ENCODE results near the gene FGGY. TPM values are rescaled to one million over a fixed set of nuclear protein-coding genes. Genes with fewer than 3 reads are reported as not detected.
"Not testable (repeated sequence)": the region's sequence is repeated elsewhere in the genome, so short reads cannot be mapped to it uniquely, and the experiment has no call there.

Gene FGGY
- polyA plus RNA-seq, 5 donors, result 13.3 to 22.3 (median 17.1) TPM

GRCh38 chr1:59545830-59546229, 248.9 kb downstream of the FGGY start:
- DNase-seq, result no peak

DNA sequence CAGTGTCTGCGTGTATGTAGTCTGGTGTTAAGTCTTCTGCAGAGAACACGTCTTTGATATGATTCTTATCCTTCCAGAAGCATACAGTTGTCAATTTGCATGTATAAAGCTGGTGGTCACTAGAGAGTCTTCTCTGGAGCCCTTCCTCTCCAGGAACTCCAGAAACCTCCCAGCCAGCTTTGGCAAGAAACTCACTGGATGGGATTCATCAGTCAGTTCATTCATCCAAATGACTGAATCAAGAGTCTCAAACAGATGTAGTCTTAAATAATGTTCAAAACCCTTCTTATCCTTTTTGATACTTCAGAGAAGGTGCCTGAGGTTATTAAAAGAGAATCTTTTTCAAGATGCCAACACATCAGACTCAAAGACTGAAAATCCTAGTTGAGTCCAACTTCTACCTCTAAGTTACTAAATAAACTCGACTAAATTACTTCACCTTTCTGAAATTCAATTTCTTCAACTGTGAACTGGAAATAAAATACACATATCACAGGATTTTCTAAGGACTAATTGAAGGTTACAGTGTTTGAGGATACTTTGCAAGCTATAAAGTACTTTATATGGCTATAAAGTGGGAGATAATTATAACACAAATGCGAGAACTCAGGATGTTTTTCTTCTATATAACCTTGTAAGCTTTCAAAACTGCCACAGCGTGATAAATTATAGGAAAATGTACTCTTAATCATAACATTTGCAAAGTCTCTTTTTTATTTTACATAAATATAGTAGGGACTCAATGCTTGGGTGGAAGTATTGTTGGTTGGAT, 252.4 kb downstream of the FGGY start:
- no peak for DNase-seq

- DNase-seq, result peak; percentile 34 to 67
These were observed 253.0 kb downstream of the FGGY start for GRCh38 chr1:59549903-59550302.

DNA sequence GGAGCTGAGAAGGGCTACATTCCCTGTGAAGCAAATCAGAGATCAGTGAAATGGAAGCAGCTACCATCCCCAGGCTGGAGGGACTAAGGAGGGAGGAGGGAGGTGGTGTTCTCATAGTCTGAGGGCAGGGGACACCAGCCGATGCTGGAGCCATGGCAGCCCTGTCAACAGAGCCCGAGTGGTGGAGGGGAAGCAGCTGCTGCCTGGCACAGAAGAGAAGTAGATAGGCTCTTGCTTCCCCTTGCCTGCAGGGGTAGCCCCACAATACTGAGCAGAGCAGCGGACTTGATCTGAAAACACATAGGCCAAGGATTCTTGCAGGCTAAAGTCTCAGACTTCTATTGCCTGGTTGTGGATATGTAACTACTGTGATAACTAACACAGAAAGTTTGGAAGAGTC, 255.1 kb downstream of the FGGY start:
- DNase-seq, result no peak

GRCh38 chr1:59553371-59553770, 256.5 kb downstream of the FGGY start:
- DNase-seq, result no peak

DNA sequence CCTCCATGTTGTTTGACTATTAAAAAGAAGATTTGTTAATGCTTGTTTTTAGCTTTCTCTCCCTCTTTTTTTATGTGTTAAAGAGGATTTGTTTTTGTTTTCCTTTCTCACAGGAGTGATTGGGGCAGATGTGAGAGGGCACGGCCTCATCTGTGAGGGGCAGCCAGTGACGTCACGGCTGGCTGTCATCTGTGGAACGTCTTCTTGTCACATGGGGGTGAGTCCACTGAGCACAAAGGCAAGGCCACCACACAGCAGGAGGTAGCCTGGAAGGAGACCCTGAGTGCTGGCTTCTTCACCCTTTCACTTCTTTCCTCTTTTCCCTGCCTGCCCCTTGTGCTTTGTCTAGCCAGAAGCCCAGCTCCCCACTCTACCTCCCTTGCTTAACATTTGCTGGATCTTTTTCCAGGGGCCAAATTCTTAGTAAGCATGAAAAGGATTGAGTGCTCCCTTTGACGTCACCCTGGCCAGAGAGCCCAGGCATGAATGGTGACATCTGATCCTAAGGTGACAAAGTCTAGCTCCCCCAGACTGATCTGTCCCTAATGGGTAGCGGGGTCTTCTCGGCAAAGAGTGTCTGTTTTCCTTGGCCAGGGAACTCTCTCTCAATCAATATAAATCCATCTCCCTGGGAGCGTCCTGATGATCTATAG, 257.2 kb downstream of the FGGY start:
- DNase-seq, result peak in 1 of 2 donors; percentile 32

GRCh38 chr1:59554752-59555151, 257.9 kb downstream of the FGGY start:
- no peak for DNase-seq

GRCh38 chr1:59556398-59556797, 259.5 kb downstream of the FGGY start:
- no peak for DNase-seq

- DNase-seq, result peak in 1 of 2 donors; percentile 34
These were observed 260.1 kb downstream of the FGGY start for GRCh38 chr1:59556802-59557548.

DNA sequence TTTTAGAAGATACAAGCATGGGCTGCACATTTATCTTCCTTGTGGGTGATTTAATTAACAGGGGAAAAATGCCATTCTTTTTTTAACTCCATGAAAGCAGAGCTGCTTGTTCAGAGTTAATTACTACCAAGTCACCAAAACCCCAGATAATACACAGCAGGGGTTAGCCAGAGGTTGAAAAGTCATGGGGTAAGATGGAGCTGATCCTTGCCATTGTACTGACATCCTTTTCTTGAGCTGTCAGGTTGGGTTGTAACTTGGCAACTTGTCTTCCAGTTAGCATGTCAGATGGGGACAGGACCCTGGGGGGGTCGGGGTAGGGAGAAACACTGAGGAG, 260.6 kb downstream of the FGGY start:
- no peak for DNase-seq

DNA sequence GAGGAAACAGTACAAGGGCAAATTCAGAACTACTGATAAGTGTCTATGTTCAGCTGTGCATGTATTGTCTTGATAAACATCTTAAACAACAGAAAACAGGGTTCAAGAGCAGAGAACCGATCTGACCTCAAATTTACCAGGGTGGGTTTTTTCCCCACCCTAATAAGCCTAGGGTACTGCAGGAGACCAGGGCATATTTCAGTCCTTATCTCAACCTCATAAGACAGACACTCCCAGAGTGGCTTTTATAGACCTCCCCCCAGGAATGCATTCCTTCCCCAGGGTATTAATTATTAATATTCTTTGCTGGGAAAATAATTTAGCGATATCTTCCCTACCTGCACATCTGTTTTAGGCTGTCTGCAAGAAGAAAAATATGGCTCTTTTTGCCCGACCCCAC, 261.7 kb downstream of the FGGY start:
- not testable (repeated sequence) for DNase-seq

GRCh38 chr1:59560807-59561450, 264.0 kb downstream of the FGGY start:
- DNase-seq, result no peak

GRCh38 chr1:59561796-59562195, 264.9 kb downstream of the FGGY start:
- no peak for DNase-seq

GRCh38 chr1:59564192-59564891, 267.4 kb downstream of the FGGY start:
- no peak for DNase-seq

GRCh38 chr1:59565611-59566410, 268.9 kb downstream of the FGGY start:
- no peak for DNase-seq

DNA sequence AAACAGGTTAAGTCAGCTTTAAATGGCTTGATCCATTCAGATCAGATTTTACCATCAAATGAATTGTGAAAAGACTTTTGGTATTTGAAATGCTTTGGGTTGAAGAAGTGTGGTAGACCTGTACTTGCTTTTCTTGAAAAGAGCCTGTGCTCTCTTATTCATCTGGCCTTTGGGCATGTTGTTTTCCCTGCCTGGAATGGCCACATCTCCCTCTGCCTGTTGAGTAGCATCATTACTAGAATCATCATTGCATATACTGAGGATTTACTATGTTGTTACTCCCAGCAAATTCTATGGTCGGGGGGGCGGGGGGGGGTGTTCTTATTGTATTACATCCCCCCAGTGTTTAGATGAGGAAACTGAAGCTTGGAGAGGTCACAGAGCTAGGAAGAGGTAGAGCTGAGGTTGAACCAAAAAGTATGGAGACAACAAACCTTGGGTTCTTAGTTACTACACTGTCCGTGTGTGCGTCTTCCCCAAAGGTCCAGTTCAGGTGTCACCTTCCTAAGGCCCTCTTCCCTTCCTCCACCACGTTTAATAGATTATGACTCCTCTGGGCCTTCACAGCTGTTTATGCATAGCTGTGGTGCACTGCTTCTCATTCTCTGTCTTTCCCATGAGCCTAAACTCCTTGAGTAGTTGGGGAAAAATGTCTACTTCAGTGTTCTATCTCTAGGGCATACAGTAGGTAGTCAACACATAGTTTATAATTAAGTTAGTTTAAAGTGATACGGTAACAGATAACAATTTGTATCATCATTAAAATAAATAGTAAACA, 271.5 kb downstream of the FGGY start:
- no peak for DNase-seq

- DNase-seq, result no peak
These were observed 272.3 kb downstream of the FGGY start for GRCh38 chr1:59569198-59569597.

GRCh38 chr1:59570524-59570923, 273.6 kb downstream of the FGGY start:
- no peak for DNase-seq

DNA sequence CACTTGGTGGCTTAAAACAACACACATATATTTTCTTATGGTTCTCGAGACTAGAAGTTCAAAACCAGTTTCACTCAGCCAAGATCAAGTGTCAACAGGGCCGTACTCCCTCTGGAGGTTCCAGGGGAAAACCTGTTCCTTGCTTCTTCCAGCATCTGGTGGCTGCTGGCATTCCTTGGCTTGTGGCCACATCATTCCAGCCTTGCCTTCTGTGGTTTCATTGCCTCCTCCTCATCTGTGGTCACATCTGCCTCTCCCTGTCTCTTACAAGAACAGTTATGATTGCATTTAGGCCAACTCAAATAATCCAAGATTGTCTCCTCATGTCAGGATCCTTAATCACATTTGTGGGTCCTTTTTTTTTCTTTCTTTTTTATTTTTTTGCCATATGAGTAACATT, 277.2 kb downstream of the FGGY start:
- no peak for DNase-seq

DNA sequence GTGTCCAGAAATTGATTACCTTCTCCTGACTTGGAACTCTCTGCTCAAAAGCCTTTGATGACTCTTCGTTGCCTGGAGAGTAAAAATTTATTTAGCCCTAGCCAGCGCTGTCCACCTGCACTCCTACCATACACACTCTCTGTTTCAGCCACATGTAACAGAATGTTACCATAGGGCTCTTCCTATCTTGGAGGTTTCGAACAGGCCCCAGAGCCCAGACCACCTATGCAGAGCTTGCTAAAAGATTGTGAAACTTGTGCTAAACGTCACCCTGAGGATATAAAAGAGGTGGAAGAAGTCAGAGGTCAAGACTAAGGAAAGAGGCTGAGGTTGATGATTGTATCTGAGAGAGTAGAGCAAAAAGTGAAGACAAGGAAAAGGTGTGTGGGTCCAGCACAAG, 280.9 kb downstream of the FGGY start:
- DNase-seq, result no peak

All from right lung (tissue), 5 donors.